Astrocyte (in vitro differentiated cells and primary cell): Measurements from ENCODE around the gene SYTL2.
"Not testable (repeated sequence)": the region's sequence is repeated elsewhere in the genome, so short reads cannot be mapped to it uniquely, and the experiment has no call there.

Experiments
- CTCF ChIP-seq: IDR thresholded peaks from 2 replicates; pipeline ENCODE4 v1.5.1; 2011; ENCODE audit warnings: low read depth, mild to moderate bottlenecking, inconsistent platforms, low read length, moderate library complexity; ENCODE audit not compliant: insufficient read depth
- EZH2 ChIP-seq: IDR thresholded peaks from 2 replicates; pipeline ENCODE4 v1.6.1; 2012; ENCODE audit warnings: mild to moderate bottlenecking, low read length, inconsistent platforms; ENCODE audit not compliant: insufficient read depth

GRCh38 chr11:85853541-85853940 lies 42.6 kb upstream of the SYTL2 start:
- not testable (repeated sequence) for TF ChIP-seq CTCF, EZH2
